ENCODE data around the gene FANK1.
"Not testable (repeated sequence)": the region's sequence is repeated elsewhere in the genome, so short reads cannot be mapped to it uniquely, and the experiment has no call there.

FANK1 gene

DNA sequence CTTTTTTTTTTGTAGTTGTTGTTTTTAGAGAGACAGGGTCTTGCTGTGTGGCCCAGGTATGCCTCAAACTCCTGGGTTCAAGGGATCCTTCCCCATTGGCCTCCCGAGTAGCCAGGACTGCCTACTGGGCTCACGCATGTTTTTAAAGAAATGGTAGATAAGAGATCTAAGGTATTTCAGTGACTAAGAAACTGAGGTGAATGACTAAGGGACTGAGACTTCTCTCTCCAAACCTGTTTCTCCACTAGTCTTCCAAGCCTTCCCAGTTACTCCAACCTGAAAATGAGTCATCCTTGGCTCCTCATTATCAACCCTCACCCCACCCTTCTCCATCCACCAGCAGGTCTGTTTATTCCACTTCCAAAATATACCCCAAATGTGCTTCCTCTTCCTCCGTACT lies 4.6 kb downstream of the FANK1 start:
- not testable (repeated sequence) for FAIRE-seq; DNase-seq (ENCODE audit: insufficient read length, low spot score)

DNA sequence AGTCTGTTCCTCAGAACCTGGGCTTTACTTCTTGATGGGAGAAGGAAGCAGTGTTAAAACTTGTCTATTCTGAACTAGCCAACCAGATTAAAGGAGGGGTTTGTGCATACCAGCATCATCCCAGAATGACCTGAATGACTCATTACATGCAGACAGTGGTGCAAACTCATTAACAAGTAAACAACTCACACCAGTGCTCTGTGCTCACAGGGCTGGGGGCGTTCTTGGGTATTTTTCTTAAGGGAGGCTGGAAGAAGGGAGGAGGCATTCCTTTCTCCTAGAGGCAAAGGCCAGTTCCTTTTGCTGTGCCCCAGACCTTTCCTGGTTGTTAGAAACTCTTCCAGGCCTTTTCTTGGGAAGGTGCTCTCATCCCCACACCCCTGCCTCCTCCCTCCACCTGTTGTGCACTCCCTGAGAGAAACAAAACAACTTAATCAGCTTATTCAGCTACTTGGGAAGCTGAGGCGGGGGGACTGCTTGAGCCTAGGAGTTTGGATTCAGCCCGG lies 6.8 kb downstream of the FANK1 start:
- not testable (repeated sequence) for DNase-seq (ENCODE audit: insufficient read length, low spot score); FAIRE-seq

DNA sequence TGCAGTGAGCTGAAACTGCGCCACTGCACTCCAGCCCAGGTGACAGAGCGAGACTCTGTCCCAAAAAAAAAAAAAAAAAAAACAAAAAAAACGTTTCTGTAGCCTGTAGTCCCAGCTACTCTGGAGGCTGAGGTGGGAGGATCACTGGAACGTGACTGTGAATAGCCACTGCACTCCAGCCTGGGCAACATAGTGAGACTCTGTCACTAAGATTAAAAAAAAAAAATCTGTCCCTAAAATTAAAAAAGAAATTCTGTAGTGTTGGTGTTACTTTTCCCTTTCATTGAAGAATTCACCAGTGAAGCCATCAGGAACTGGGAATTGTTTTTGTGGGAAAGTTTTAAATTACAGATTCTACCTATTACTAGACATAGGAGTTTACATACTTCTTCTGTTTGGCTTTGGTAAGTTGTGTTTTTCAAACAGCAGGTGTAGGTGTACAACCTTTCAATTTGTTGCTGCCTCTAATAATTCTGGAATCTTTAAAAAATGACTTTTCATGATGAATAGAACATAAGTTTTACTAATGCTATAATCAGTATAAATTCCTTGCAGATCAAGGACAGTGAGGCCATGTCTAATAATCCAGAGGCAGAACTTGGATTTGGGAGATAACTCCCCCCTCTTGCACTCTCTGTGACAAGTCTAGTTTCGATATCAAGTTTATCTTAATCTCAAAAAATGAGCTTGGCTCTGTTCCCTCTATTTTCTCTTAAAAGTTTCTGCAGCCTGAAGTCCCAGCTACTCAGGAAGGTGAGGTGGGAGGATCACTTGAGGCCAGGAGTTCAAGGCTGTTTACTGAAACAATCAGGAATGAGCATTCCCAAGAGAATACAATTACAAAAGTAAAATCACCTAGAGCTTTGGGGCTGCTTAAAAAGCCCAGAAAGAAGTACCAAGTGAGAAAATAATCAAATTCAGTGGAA lies 9.0 kb downstream of the FANK1 start:
- DNase-seq (ENCODE audit: insufficient read length, low spot score); FAIRE-seq: not testable (repeated sequence)

DNA sequence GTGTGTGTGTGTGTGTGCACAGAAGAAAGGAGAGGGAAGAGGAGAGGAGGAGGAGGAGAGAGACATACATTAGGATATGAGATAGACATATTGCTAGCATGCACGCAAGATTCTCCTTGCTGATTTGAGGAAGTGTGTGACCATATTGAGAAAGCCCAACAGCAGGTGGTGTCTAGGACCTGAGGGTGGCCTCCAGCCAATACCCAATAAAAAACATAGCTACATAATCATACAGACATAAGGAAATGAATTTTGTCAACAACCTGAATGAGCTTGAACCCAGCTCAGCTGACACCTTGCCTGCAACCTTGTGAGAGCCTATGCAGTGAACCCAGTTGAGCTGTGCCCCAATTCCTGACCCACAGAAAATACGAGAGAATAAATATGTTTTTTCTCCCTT lies 11.2 kb downstream of the FANK1 start:
- not testable (repeated sequence) for FAIRE-seq; DNase-seq (ENCODE audit: insufficient read length, low spot score)

- not testable (repeated sequence) for FAIRE-seq; DNase-seq (ENCODE audit: insufficient read length, low spot score)
These were observed 12.4 kb downstream of the FANK1 start for GRCh38 chr10:125908813-125909212.

DNA sequence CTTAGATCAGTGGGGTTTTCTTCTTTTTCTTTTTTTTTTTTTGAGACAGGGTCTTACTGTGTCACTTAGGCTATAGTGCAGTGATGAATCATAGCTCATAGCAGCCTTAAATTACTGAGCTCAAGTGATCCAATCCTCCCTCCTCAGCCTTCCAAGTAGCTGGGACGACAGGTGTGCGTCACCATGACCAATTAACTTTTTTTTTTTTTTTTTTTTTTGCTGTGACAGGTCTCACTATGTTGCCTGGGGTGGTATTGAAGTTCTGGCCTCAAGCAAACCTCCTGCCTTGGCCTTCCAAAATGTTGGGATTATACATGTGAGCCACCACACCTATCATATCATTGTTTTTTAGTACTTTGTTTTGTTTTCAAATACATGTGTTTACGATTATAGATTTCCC lies 13.1 kb downstream of the FANK1 start:
- DNase-seq (ENCODE audit: insufficient read length, low spot score); FAIRE-seq: not testable (repeated sequence)

GRCh38 chr10:125911145-125911544 lies 14.8 kb downstream of the FANK1 start:
- TF ChIP-seq, protein P1, sequence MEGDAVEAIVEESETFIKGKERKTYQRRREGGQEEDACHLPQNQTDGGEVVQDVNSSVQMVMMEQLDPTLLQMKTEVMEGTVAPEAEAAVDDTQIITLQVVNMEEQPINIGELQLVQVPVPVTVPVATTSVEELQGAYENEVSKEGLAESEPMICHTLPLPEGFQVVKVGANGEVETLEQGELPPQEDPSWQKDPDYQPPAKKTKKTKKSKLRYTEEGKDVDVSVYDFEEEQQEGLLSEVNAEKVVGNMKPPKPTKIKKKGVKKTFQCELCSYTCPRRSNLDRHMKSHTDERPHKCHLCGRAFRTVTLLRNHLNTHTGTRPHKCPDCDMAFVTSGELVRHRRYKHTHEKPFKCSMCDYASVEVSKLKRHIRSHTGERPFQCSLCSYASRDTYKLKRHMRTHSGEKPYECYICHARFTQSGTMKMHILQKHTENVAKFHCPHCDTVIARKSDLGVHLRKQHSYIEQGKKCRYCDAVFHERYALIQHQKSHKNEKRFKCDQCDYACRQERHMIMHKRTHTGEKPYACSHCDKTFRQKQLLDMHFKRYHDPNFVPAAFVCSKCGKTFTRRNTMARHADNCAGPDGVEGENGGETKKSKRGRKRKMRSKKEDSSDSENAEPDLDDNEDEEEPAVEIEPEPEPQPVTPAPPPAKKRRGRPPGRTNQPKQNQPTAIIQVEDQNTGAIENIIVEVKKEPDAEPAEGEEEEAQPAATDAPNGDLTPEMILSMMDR (IDR thresholded peaks at IDR 0.05; ENCODE audit: insufficient read depth, missing control alignments) = no peak
- FAIRE-seq = no peak
- DNase-seq (ENCODE audit: insufficient read length, low spot score) = no peak

DNA sequence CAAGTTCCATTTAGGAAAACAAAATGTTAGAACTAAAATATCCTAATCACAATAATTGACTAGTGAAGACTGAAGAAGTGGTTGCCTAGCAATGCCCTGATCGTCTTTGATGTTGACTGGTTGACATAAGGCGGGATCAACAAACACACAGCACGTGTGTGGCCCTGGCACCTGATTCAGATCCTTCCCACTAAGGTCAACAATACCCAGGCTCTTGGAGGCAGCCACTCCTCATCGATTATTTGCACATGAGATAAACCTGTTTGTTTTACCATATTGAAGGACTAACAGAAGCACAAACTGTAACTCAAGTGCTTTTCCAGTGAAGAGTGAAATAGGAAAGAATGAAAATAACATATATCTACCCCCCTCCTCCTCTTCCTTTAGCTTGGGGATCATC lies 15.6 kb downstream of the FANK1 start:
- FAIRE-seq (no peak), DNase-seq (ENCODE audit: insufficient read length, low spot score) (no peak)
- TF ChIP-seq, protein P1 (IDR thresholded peaks at IDR 0.05; ENCODE audit: insufficient read depth, missing control alignments) = no peak

DNA sequence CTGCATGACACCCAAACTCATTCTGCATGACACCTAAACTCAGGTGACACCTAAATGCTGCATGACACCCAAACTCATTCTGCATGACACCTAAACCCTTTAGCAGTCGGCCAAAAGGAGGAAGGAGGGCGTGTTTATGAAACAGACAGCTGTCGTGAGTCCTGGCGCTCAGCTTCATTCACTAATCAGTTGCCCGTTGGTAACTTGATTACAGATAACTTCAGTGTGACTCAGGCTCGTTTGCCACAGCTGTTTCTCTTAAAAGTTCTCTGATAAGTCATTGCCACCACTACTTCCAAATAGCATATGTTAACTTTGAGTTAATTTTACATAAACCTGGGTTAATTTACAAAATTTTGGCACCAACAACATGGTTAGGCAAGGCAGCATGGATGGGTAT lies 16.9 kb downstream of the FANK1 start:
- FAIRE-seq; DNase-seq (ENCODE audit: insufficient read length, low spot score): not testable (repeated sequence)

DNA sequence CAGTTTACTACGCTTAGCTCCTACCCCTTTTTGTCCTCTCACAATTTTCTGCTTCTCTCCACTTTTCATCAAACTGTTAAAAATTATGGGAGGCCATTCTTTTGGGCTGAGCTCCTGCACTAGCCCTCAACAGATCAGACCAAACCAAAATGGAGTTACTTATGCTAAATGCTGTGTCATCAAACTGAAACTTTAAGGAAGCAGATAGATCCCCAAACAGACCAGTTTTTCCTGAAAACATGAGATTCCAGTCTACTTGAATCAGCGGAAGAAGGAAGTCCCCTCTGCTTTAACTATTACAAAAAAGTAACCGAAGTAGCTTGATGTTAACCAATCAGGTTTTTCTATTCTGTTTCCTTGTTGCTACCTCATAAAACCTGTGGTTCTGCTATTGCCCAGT lies 20.6 kb downstream of the FANK1 start:
- FAIRE-seq (no peak), DNase-seq (ENCODE audit: insufficient read length, low spot score) (no peak)
- TF ChIP-seq, protein P1 (IDR thresholded peaks at IDR 0.05; ENCODE audit: insufficient read depth, missing control alignments) = no peak

DNA sequence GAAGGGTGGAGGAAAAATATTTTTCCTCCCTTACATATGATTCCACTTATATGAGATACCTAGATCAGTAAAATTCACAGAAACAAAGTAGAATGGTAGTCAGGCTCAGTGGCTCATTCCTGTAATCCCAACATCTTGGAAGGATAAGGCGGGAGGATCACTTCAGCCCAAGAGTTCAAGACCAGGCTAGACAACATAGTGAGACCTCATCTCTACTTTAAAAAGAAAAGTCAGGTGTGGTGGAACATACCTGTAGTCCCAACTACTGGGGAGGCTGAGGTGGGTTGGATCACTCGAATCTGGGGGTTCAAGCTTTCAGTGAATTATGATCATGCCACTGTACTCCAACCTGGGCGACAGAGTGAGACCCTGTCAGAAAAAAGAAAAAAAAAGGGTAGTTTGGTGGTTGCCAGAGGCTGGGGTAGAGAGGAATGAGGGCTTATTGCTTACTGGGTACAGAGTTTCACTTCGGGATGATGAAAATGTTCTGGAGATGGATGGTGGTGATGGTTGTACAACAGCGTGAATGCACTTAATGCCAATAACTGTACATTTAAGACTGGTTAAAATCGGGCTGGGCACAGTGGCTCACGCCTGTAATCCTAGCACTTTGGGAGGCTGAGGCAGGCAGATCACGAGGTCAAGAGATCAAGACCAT lies 21.5 kb downstream of the FANK1 start:
- not testable (repeated sequence) for DNase-seq (ENCODE audit: insufficient read length, low spot score); FAIRE-seq

GRCh38 chr10:125921643-125922306 lies 25.4 kb downstream of the FANK1 start:
- FAIRE-seq = not testable (repeated sequence)

More at GRCh38 chr10:125921643-125922306, 25.4 kb downstream of the FANK1 start:
- not testable (repeated sequence) for DNase-seq (ENCODE audit: insufficient read length, low spot score)
